ENCODE measurements around the gene TNS4.

The TNS4 gene

DNA sequence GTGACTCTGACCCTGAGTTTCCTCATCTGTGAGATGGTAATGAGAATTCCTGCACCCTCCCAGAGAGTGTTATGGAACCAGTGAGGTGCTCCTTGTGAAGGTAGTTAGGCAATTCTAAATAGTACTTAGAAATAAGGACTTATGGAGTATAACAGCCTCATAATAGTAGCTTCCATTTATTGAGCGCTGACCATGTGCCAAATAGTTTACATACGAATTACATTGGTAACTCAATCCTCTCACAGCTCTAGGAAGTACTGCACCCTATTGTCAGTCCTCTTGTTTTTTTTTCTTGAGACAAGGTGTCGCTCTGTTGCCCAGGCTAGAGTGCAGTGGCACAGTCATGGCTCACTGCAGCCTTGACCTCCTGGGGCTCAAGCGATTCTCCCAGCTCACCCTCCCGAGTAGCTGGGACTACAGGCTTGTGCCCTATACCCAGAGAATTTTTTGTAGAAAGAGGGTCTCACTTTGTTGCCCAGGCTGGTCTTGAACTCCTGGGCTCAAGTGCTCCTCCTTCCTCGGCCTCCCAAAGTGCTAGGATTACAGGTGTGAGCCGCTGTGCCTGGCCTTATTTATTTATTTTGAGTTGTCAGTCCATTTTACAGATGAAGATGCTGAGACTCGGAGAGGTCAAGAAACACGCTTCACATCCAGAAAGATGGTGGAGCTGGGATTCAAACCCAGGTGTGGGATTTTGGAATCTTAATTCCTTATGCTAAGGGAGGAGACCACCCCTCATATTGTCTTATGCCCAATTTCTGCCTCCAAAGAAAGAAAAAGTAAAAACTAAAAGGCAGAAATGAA is 2.9 kb downstream of the TNS4 start:
- no peak for DNase-seq

DNA sequence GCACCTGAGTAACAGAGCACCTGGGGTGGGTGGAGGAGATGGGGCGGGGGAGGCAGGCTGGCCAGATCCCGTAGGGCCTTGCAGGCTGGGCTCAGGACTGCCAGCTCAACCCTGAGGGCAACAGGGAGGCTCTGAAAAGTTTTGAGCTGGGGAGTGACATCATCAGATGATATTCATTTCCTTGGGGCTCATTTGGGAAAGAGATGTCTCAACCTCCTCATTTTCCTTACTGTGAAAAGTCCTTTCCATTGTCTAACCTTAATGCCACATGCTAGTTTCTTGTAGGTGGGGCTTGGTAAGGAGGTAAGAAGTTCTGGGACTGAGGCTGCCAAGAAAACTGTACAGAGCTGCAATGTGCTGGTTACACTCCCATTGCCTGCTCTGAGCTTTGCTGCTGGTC is 3.7 kb downstream of the TNS4 start:
- no peak for DNase-seq
- no peak for TF ChIP-seq POLR2A (IDR thresholded peaks at IDR 0.05; ENCODE audit: low read length)
- no peak for TF ChIP-seq GATA1 (IDR thresholded peaks at IDR 0.05; ENCODE audit: low read depth, low read length)

More for the DNA sequence above, 2.9 kb downstream of the TNS4 start:
- TF ChIP-seq POLR2A (IDR thresholded peaks at IDR 0.05; ENCODE audit: low read length) (no peak), GATA1 (IDR thresholded peaks at IDR 0.05; ENCODE audit: low read depth, low read length) (no peak)

DNA sequence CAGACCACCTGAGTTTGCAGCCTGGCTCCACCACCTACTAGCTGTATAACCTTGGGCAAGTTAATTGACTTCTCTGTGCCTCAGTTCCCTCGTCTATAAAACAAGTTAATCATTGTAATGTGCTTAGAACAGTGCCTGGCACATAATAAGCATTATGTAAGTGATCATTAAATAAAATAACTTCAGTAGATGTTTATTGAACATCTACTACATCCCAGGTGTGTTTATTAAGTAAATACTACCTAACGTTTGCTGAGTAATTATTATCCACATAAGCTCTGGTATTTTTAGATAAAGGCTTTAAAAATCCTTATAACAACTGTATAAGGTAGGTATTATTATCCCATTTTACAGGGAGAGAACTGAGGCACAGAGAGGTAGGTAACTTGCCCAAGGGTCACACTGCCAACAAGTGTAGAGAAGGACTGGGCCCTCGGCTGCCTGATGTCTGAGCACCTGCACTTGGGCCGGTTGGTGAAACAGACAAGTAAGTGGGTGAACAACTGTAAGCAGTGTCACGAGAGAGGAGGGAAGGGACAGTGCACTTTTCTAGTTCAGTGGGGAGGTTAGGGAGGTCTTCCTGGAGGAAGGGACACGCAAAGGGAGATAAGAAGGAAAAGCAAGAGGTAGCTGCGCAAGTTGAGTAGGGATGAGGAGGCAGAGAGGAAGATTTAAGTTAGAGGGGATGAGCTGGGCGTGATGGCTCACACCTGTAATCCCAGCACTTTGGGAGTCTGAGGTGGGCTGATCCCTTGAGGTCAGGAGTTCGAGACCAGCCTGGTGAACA is 4.6 kb downstream of the TNS4 start:
- no peak for TF ChIP-seq POLR2A (IDR thresholded peaks at IDR 0.05; ENCODE audit: low read length)
- no peak for DNase-seq

DNA sequence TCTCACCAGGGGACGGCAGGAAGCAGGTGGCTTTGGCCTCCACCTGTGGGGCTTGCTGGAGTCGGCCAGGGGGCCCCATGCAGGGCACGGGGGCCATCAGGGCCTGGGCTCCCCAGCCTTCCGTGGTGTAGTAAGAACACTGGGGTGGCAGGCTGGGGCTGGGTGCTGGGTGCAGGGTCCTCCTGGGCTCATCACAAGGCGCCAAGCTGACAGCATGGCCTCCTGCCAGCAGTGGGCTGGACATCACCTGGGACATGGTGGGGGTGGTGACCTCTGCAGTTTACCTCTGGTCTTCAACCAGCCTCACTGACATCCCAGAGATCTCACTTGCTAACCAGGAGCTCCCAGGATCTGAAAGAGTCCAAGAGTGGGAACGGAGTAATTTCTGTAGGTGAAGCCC is 5.3 kb downstream of the TNS4 start:
- DNase-seq: no peak
- TF ChIP-seq GATA1 (IDR thresholded peaks at IDR 0.05; ENCODE audit: low read depth, low read length) (no peak), POLR2A (IDR thresholded peaks at IDR 0.05; ENCODE audit: low read length) (no peak)

DNA sequence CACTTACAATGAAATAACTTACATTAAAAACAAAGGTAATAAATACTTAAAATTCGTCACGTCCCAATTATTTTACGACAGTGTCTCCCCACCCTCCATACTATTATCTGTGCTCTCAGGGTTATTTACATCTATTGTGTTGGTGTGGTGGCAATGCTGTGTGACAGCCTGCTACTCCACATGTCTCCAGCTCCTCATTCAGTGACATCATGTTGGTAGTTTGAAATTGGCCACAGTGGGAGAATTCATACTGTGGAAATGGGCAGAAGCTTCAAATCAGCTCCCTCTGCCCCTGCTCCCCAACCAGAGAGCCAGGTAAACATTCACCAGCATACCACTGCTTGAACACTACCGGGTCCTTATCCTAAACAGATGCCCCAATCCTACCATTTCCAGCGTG is 6.3 kb downstream of the TNS4 start:
- TF ChIP-seq GATA1 (IDR thresholded peaks at IDR 0.05; ENCODE audit: low read depth, low read length) (no peak), POLR2A (IDR thresholded peaks at IDR 0.05; ENCODE audit: low read length) (no peak)
- DNase-seq: no peak

DNA sequence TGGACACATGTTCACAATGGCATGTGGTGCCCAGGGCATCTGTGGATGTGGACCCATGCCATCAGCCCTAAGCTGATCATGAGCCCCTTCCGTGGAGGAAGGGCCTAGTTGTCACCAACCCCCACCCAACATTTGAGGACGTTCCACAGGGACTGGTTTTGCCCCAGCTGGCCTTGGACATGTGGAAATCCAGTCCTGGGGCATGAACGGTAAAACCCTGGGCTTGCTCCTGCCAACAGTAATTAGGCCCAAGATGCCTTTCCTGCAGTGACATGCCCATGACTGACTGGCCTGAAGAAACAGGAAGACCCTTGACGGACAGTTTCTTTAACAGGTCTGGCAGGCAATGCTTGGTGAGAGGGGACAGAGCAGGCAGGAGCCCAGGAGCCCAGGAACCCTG is 7.7 kb downstream of the TNS4 start:
- TF ChIP-seq GATA1 (IDR thresholded peaks at IDR 0.05; ENCODE audit: low read depth, low read length) (no peak), POLR2A (IDR thresholded peaks at IDR 0.05; ENCODE audit: low read length) (no peak)
- DNase-seq: no peak

DNA sequence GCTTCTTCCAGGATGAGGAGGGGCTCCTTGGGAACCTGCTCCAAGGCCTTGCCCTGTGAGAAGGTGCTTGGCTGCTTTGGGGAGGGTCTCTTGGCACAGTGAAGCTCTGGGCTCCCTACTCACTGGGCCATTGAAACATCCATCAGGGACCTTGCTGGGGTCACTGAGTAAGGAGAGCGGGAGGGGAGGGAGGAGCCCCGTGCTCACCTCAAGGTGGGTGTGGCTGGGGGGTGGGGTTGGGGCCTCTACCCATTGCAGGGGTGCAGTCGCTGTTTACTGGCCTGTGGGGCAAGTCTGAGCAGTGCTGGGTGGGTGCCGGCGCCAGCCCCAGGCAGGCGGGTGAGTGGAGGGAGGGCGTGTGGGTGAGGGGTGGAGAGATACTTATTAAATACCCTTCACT is 9.9 kb downstream of the TNS4 start:
- no peak for DNase-seq
- no peak for TF ChIP-seq POLR2A (IDR thresholded peaks at IDR 0.05; ENCODE audit: low read length)
- no peak for TF ChIP-seq GATA1 (IDR thresholded peaks at IDR 0.05; ENCODE audit: low read depth, low read length)

DNA sequence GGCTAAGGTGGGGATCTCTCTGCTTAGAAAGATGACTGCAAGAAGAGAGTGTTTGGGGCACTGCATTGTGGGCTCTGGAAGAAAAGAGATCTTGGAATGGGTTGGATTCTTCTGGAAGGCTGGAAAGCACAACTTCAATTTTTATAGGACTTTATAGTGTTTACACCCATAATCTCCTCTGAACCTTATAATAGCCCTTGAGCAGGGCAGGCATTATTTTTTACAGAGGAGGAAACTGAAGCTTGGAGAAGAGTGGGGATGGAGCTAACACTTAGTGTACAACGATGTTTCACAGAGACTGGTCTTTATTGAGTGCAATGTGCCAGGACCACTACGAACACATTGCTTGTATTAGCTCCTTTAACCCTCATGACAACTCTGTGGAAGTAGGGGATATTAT is 10.4 kb downstream of the TNS4 start:
- DNase-seq: no peak
- no peak for TF ChIP-seq GATA1 (IDR thresholded peaks at IDR 0.05; ENCODE audit: low read depth, low read length)
- no peak for TF ChIP-seq POLR2A (IDR thresholded peaks at IDR 0.05; ENCODE audit: low read length)

DNA sequence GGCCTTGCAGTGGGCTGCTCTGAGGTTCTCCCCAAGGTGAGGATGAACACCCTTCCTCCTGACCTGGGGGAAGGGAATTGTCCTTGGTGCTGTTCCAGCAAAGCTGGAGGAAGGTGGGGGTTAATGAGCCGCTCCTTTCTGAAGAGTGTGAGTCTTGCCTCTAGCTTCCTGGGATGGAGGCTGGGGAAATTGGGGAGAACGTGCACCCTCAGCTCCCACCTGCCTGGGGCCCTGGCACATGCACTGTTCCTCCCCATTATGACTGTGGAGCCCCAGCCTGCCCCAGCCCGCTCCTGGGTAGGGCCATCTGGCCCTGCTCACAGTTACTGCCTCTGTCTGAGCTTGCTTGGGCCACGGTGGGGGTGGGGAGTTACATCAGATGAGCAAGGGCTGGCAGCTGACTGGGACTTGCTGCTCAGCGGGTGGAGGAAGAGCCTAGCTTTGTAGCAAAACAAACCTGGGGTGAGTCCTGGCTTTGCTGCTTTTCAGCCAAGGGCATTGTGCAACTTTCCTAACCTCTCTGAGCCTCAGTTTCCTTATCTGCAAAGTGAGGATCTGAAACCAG is 11.1 kb downstream of the TNS4 start:
- no peak for TF ChIP-seq POLR2A (IDR thresholded peaks at IDR 0.05; ENCODE audit: low read length)
- TF ChIP-seq GATA1 (IDR thresholded peaks at IDR 0.05; ENCODE audit: low read depth, low read length): no peak
- DNase-seq: peak; percentile 12 to 30

DNA sequence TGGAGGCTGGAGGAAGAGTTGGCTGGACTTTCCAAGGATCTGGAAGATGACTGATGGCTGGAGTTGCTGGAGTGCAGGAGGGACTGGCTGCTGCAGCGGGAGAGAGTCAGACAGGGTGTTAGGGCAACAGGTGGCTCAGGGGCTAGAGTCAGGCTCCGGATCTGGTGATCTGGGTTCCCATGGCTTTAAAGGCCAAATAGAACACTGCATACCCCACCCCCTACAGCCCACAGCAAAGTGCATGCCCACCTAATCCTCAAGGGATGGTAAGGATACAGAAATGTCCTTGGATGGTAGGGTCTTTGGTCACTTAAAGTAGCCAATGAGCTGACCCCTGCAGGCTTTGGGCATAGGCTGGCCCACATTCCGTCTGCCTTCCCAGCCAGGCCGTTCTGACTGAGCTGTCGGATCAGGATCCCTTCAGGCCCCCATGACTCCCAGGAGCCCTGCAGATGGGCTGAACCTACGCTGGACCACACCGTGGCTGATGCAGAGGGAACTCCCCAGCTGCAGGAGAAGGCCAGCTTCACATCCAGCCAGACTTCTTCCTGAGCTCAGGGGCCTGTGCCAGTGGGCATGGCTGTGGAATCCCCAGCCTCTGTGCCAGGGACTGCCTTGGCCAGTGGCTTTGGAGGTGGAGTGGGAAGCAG is 13.9 kb downstream of the TNS4 start:
- no peak for DNase-seq
- TF ChIP-seq GATA1 (IDR thresholded peaks at IDR 0.05; ENCODE audit: low read depth, low read length): no peak
- no peak for TF ChIP-seq POLR2A (IDR thresholded peaks at IDR 0.05; ENCODE audit: low read length)

DNA sequence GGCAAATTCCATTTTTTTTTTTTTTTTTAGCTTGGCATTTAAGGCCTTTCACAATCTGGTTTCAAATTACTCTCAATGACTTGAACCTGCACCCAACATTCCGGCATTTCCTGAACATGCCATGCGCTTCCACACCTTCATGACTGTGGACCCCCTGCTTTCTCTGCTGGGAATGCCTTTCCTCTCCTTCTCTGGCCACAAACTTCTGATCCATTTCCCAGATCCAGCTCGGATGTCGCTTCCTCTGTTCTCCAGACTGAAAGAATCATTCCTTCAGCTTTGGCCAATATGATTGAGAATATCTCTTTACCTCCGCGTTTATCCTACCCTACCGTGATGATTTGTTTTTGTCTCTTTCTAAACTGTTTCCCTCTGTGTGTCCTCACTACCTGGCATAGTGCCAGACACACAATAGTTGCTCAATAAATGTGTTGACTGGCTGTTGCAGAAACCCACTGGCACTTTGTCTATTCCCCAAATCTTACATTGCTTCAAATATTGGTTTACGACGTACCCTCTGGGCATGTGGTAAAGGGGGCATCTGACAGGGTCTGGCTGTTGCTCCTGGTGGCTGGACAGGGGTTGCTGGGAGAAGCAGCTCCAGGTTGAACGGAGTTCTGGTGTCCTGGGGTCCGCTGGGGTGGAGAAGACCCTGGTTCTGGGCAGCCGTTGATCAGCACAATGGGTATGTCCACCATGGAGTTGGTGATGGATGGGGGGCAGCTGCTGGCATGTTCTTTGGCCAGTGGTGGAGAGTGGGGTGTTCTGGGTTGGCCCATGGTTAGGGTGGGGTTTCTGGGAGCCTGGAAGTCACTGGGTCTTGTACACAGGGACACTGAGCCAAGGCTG is 14.7 kb downstream of the TNS4 start:
- TF ChIP-seq POLR2A (IDR thresholded peaks at IDR 0.05; ENCODE audit: low read length) (no peak), GATA1 (IDR thresholded peaks at IDR 0.05; ENCODE audit: low read depth, low read length) (no peak)
- DNase-seq: peak in 1 of 2 experiments; percentile 12

DNA sequence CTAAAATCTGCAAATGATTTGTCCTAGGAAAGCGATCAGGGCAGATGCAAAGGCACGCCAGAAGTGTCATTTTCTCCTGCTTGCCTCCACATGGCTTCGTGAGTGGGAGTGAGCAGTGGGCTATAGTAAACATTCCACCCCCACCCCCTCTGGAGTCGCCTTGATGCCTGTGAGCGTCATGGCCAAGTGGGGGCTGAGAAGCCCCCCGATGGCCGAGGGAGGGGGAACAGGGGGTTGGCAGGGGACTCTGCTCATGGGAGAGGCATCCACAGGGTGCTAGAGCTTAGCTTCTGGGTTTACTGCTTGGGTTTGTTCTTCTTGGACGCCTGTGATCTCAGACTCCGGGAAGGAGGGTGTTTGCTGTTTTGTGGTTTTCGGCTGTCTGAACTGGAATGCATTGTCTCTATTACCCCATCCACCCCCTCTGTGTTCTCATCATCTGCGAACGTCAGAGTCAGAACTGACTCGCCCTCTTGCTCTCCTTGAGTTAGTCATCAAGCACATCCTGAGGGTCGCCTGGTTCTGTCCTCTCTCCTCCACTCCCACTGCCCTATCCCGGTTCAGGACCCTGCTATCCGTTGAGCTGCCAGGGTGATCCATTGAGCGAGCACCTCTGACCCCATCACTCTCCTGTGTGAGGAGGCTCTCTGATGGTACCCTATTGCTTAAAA is 15.4 kb downstream of the TNS4 start:
- DNase-seq: no peak
- TF ChIP-seq GATA1 (IDR thresholded peaks at IDR 0.05; ENCODE audit: low read depth, low read length) (no peak), POLR2A (IDR thresholded peaks at IDR 0.05; ENCODE audit: low read length) (no peak)

All from erythroblast (primary cell).